ENCODE measurements around the gene NKAIN4.

The NKAIN4 gene

DNA sequence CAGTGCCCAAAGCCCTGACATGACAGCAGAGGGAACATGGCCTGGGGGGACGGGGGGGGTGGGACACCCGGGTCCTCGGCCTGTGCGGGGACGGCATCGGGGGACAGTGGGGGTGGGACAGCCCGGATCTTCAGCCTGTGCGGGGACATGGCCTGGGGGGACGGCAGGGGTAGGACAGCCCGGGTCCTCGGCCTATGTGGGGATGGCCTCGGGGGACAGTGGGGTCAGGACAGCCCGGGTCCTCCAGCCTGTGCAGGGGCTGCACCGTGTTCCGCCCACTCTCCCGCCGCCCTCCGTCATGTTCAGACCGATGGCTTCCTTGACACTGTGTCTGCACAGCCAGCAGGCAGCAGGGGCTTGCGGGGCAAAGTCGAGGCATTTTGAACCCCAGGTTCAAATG, 11.5 kb downstream of the NKAIN4 start:
- no peak overlapping the region for H3K4me3 ChIP-seq (ENCODE audit: low read depth, low read length)
- TF ChIP-seq, protein P1, sequence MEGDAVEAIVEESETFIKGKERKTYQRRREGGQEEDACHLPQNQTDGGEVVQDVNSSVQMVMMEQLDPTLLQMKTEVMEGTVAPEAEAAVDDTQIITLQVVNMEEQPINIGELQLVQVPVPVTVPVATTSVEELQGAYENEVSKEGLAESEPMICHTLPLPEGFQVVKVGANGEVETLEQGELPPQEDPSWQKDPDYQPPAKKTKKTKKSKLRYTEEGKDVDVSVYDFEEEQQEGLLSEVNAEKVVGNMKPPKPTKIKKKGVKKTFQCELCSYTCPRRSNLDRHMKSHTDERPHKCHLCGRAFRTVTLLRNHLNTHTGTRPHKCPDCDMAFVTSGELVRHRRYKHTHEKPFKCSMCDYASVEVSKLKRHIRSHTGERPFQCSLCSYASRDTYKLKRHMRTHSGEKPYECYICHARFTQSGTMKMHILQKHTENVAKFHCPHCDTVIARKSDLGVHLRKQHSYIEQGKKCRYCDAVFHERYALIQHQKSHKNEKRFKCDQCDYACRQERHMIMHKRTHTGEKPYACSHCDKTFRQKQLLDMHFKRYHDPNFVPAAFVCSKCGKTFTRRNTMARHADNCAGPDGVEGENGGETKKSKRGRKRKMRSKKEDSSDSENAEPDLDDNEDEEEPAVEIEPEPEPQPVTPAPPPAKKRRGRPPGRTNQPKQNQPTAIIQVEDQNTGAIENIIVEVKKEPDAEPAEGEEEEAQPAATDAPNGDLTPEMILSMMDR (IDR thresholded peaks at IDR 0.05; ENCODE audit: borderline replicate concordance, insufficient read depth, low read depth, low read length): no peak

DNA sequence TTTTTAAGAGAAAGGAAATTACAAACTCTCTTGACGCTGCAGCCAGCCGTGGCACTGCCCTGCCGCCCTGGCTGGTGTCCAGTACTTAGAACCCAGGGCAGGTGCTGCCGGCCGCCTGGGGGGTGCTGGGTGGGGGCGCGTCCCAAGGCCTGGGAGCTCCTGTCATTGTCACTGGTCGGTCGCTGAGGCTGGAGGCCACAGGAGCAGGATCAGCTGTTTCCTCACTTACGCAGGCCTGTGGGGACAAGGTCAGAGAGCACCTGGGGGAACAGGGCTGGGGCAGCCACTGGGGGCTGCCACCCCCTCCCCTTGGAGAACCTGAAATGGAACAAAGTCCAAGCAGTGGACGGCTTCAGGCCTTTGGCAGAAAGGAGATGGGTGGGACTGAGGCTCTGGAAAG, 13.0 kb downstream of the NKAIN4 start:
- H3K4me3 ChIP-seq (ENCODE audit: low read depth, low read length): no peak overlapping the region
- TF ChIP-seq, protein P1 (IDR thresholded peaks at IDR 0.05; ENCODE audit: borderline replicate concordance, insufficient read depth, low read depth, low read length): no peak

DNA sequence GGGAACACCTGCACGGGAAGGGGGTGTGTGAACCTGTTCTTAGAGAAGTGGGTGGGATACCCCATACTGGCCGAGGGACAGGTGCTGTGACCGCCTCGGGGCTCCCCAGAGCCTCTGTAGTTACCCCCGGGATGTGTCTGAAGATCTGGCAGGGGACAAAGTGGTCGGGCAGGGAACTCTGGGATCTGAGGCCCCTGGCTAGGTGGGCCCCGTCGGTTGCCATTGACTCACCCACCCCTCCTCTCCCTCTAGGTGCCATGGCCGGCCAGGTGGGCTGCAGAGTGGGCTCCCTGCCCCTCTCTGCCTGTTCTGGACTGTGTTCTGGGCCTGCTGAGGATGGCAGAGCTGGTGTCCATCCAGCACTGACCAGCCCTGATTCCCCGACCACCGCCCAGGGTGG, 14.3 kb downstream of the NKAIN4 start:
- no peak overlapping the region for H3K4me3 ChIP-seq (ENCODE audit: low read depth, low read length)
- TF ChIP-seq, protein P1 (IDR thresholded peaks at IDR 0.05; ENCODE audit: borderline replicate concordance, insufficient read depth, low read depth, low read length): no peak

DNA sequence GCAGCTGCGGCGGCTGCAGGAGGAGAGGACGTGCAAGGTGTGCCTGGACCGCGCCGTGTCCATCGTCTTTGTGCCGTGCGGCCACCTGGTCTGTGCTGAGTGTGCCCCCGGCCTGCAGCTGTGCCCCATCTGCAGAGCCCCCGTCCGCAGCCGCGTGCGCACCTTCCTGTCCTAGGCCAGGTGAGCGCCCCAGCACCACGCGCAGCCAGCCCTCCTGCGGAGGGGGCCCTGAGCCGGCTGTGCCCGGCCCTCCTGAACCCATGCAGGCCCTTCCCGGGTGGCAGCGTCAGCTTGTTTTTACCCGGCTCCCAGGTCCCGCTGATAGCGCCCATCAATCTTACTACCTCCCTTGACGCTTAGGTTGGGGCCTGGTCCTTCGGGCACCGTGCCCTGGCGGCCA, 14.8 kb downstream of the NKAIN4 start:
- no peak overlapping the region for H3K4me3 ChIP-seq (ENCODE audit: low read depth, low read length)
- TF ChIP-seq, protein P1 (IDR thresholded peaks at IDR 0.05; ENCODE audit: borderline replicate concordance, insufficient read depth, low read depth, low read length): no peak

DNA sequence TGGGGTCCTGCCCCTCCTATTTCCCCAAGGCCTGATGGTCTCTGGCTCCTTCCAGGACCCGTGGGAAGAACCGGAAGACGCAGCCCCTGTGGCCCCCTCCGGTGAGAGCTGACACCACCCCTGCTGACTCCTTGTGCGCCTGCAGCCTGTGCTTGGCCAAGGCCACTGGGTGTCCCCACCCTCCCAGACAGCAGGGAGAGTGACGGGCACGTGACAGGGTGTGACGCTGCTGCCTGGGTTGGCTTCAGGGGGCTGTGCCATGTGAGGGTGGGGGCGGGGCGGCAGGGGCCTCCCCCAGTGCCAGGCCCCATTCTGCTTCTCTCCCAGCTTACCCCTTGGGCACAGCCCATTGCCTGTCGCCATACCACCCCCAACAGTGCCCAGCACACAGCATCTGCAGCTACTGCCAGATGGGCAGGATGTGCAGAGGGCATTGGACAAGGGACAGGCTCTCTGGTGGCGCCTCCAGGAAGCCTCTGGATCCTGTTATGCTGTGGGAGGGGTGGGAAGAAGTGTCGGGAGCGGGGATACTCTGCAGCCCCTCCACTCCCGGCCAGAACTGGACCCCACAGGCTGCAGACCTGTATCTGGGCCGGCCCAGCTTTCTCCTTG, 15.6 kb downstream of the NKAIN4 start:
- H3K4me3 ChIP-seq (ENCODE audit: low read depth, low read length): no peak overlapping the region
- TF ChIP-seq, protein P1 (IDR thresholded peaks at IDR 0.05; ENCODE audit: borderline replicate concordance, insufficient read depth, low read depth, low read length): 0 out of 2 replicates have a peak, but pooled peaks have one; percentile 14

DNA sequence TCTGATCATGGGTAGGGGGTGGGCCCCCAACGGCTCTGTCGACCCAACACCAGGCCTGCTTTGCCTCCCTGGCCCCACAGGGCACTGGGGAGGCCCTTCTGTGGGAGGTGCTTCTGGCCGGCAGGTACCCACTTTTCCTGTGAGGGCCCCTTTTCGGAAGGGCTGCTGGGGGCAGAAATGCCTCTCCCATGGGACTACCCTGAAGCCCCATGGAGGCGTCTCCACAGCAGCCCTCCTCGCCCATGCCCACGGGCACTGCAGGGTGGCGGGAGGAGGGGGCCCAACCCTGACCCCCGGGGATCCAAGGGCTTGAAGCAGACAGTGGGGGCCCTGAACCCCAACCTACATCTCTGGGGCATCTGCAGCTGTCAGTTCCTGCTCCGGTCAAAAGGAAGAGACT, 16.2 kb downstream of the NKAIN4 start:
- TF ChIP-seq, protein P1 (IDR thresholded peaks at IDR 0.05; ENCODE audit: borderline replicate concordance, insufficient read depth, low read depth, low read length): no peak
- no peak overlapping the region for H3K4me3 ChIP-seq (ENCODE audit: low read depth, low read length)

DNA sequence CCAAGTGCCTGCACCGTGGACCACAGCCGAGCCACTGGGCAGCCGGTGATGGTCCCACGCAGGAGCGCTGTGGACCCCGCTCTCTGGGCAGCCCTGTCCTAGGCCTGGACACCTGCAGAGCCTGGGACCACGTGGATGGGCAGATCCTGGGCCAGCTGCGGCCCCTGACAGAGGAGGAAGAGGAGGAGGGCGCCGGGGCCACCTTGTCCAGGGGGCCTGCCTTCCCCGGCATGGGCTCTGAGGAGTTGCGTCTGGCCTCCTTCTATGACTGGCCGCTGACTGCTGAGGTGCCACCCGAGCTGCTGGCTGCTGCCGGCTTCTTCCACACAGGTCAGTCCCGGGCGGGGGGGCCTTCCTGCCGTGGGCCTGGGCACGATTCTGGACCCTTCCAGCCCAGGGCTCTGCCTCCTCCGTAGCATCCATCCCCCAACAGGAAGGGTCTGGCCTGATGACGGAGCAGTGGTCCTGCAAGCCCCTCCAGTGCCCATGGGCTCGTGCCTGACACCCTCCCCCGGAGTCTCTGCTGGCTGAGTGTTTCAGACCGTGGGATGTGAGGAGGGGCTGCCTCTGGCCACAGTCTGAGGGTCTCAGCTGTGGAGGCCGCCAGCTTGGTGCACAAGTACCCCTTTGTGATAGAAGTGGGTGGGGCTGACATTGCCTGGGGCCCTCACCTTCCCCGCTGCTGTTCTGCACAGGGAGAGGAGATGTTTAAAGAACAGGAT, 18.0 kb downstream of the NKAIN4 start:
- no peak overlapping the region for H3K4me3 ChIP-seq (ENCODE audit: low read depth, low read length)
- TF ChIP-seq, protein P1 (IDR thresholded peaks at IDR 0.05; ENCODE audit: borderline replicate concordance, insufficient read depth, low read depth, low read length): no peak

Data from GM12875 (cell line).